HepG2 (cell line): ENCODE data around the gene ZNF213. TPM values are rescaled to one million over a fixed set of nuclear protein-coding genes. Genes with fewer than 3 reads are reported as not detected.
A peak's percentile ranks its signal among the peaks of the same experiment; 100 is the strongest.

Source experiments
- BCL3 ChIP-seq: sonication (generic); formaldehyde crosslinking; IDR thresholded peaks from 2 replicates; pipeline ENCODE4 v1.5.1; 2020; ENCODE audit warnings: mild to moderate bottlenecking, missing genetic modification reagents, moderate library complexity
- CCDC6 ChIP-seq: sonication (generic); formaldehyde crosslinking; IDR thresholded peaks from 2 replicates; pipeline ENCODE4 v1.8.1; 2022; ENCODE audit warnings: mild to moderate bottlenecking, missing genetic modification reagents, moderate library complexity
- HMG20A ChIP-seq: IDR thresholded peaks from 2 replicates; pipeline ENCODE4 v1.6.1; 2016; ENCODE audit warnings: borderline replicate concordance
- HMGA1 ChIP-seq: sonication (generic); formaldehyde crosslinking; conservative IDR thresholded peaks from 2 replicates; pipeline ENCODE4 v1.4.0; 2020; ENCODE audit warnings: missing genetic modification reagents
- MIER3 ChIP-seq: IDR thresholded peaks from 2 replicates; pipeline ENCODE4 v1.6.1; 2016; ENCODE audit warnings: missing compliant biosample characterization, borderline replicate concordance
- SIN3A ChIP-seq: IDR thresholded peaks from 2 replicates; pipeline ENCODE4 v1.6.1; 2011; ENCODE audit warnings: low read depth, mild to moderate bottlenecking, control low read depth, low read length, borderline replicate concordance
- SMYD3 ChIP-seq: sonication (generic); formaldehyde crosslinking; IDR thresholded peaks from 2 replicates; pipeline ENCODE4 v1.8.1; 2023; ENCODE audit warnings: mild to moderate bottlenecking, missing genetic modification reagents
- TCF7 ChIP-seq: sonication (generic); IDR thresholded peaks from 2 replicates; pipeline ENCODE4 v1.6.1; 2016; ENCODE audit warnings: antibody characterized with exemption, low read depth
- ZBTB39 ChIP-seq: sonication (generic); formaldehyde crosslinking; IDR thresholded peaks from 2 replicates; pipeline ENCODE4 v1.5.0; 2020; ENCODE audit warnings: missing genetic modification reagents
- ZIK1 ChIP-seq: sonication (generic); formaldehyde crosslinking; IDR thresholded peaks from 2 replicates; pipeline ENCODE4 v1.5.0; 2020; ENCODE audit warnings: mild to moderate bottlenecking, low read depth, missing genetic modification reagents, borderline replicate concordance
- ZNF354B ChIP-seq: sonication (generic); formaldehyde crosslinking; IDR thresholded peaks from 2 replicates; pipeline ENCODE4 v1.8.0; 2022; ENCODE audit warnings: mild to moderate bottlenecking, missing genetic modification reagents
- ZNF580 ChIP-seq: IDR thresholded peaks from 2 replicates; pipeline ENCODE4 v1.6.1; 2016; ENCODE audit warnings: low read depth, borderline replicate concordance
- ZNF646 ChIP-seq: sonication (generic); formaldehyde crosslinking; IDR thresholded peaks from 2 replicates; pipeline ENCODE4 v1.9.0; 2021; ENCODE audit warnings: mild to moderate bottlenecking, missing genetic modification reagents
- ZNF737 ChIP-seq: sonication (generic); formaldehyde crosslinking; IDR thresholded peaks from 2 replicates; pipeline ENCODE4 v1.5.0; 2020; ENCODE audit warnings: missing genetic modification reagents, mild to moderate bottlenecking, borderline replicate concordance
- ZNF749 ChIP-seq: sonication (generic); formaldehyde crosslinking; IDR thresholded peaks from 2 replicates; pipeline ENCODE4 v1.8.0; 2022; ENCODE audit warnings: mild to moderate bottlenecking, missing genetic modification reagents, moderate library complexity, borderline replicate concordance
- ZNF776 ChIP-seq: sonication (generic); formaldehyde crosslinking; IDR thresholded peaks from 2 replicates; pipeline ENCODE4 v1.4.0; 2020; ENCODE audit warnings: mild to moderate bottlenecking, missing genetic modification reagents
- ZNF792 ChIP-seq: IDR thresholded peaks from 2 replicates; pipeline ENCODE4 v1.6.1; 2016
- polyA plus RNA-seq, 8 experiments: library from polyadenylated mRNA; depleted of rRNA in 3 of 8; stranded (reverse) in 7 of 8; unstranded in 1 of 8; fragments of >200 nt; fragmentation: Illumina TruSeq in 4 of 8; extraction: Trizol in 4 of 8; gene quantifications; 2 replicates each; pipeline versions ENCODE4 v1.2.1 to v1.2.3, GENCODE V29; 2011 to 2016; ENCODE audit warnings: low read depth in 4 of 8, missing spikeins in 1 of 8, mixed read lengths in 1 of 8; ENCODE audit not compliant: insufficient read depth in 1 of 8
- total RNA-seq, 5 experiments: library from RNA; depleted of rRNA; stranded (reverse); fragments of >200 nt; fragmentation: Illumina TruSeq; extraction: Trizol; gene quantifications; 2 replicates each; pipeline ENCODE4 v1.2.3, GENCODE V29; 2016; ENCODE audit warnings: low read depth in 1 of 5

ZNF213 gene
- total and polyA plus RNA-seq, 2 of the 13 experiments (the other 11 are each of a cell fraction or from before 2014, with no cell fraction given) = 0.59 to 0.97 TPM

- TF ChIP-seq ZBTB39 (CRISPR knock-in tag) (no peak), MIER3 (CRISPR knock-in tag) (peak; percentile 51; the same call in 1 of the 2 replicates), ZNF646 (CRISPR knock-in tag) (no peak), CCDC6 (CRISPR knock-in tag) (peak; percentile 37; the same call in 1 of the 2 replicates), ZNF776 (CRISPR knock-in tag) (peak; percentile 79), SMYD3 (no peak), ZNF792 (CRISPR knock-in tag) (0 out of 2 replicates have a peak, but pooled peaks have one; percentile 13), BCL3 (0 out of 2 replicates have a peak, but pooled peaks have one; percentile 31), ZIK1 (CRISPR knock-in tag) (no peak), ZNF580 (CRISPR knock-in tag) (peak; percentile 66), HMGA1 (CRISPR knock-in tag) (no peak), ZNF737 (CRISPR knock-in tag) (no peak), TCF7 (no peak), ZNF354B (CRISPR knock-in tag) (no peak), SIN3A (peak; percentile 68), HMG20A (no peak), ZNF749 (CRISPR knock-in tag) (0 out of 2 replicates have a peak, but pooled peaks have one; percentile 75)
Observed at GRCh38 chr16:3123986-3124886, 10.6 kb upstream of the ZNF213 start (continued).
